Activated naive CD4-positive, alpha-beta T cell treated with anti-CD3 and anti-CD28 coated beads for 36 hours (primary cell): ENCODE data around the gene SERBP1. TPM values are rescaled to one million over a fixed set of nuclear protein-coding genes. Genes with fewer than 3 reads are reported as not detected.
"Not testable (repeated sequence)": the region's sequence is repeated elsewhere in the genome, so short reads cannot be mapped to it uniquely, and the experiment has no call there.

Source experiments
- CTCF ChIA-PET: fragments of 350-600 bp; sonication (Branson Sonifier 250); formaldehyde crosslinking; loops from one replicate; lab custom pipeline; 2021; ENCODE audit warnings: antibody characterized with exemption; lab: Charles Lee
- DNase-seq: peaks from one replicate; pipeline ENCODE4 v3.0.0-alpha.2; 2020
- H3K27ac Mint-ChIP-seq: one replicate; pipeline ENCODE4 v1.8.0; 2021; ENCODE audit warnings: mild to moderate bottlenecking, mixed read lengths
- H3K27me3 Mint-ChIP-seq: one replicate; pipeline ENCODE4 v1.8.0; 2021; ENCODE audit warnings: low read depth, mixed read lengths
- H3K36me3 Mint-ChIP-seq: one replicate; pipeline ENCODE4 v1.8.0; 2021; ENCODE audit warnings: low read depth, mixed read lengths
- H3K4me1 Mint-ChIP-seq: one replicate; pipeline ENCODE4 v1.8.0; 2021; ENCODE audit warnings: low read depth, mixed read lengths
- H3K4me3 Mint-ChIP-seq: one replicate; pipeline ENCODE4 v1.8.0; 2021; ENCODE audit warnings: mild to moderate bottlenecking, moderate library complexity, mixed read lengths
- H3K9me3 Mint-ChIP-seq: one replicate; pipeline ENCODE4 v1.8.0; 2021; ENCODE audit warnings: mixed read lengths
- intact Hi-C: fragments of 100-400 bp; cut with micrococcal nuclease; formaldehyde crosslinking; loops from one replicate; pipeline ENCODE4 v1.15.1; 2023
- total RNA-seq, 2 experiments: library from RNA; stranded (reverse); gene quantifications; one replicate each; pipeline ENCODE4 v1.2.3, GENCODE V29; 2021

Gene SERBP1
- total RNA-seq, 2 experiments from 2014 or later, result 527 to 537 TPM

GRCh38 chr1:67460676-67461500 is 30.7 kb upstream of the SERBP1 start:
- no peaks in the 10 kb centered on the region for H3K9me3 Mint-ChIP-seq
- no peak overlapping the region for H3K27ac Mint-ChIP-seq
- no peak overlapping the region for H3K4me3 Mint-ChIP-seq
- DNase-seq, result no peak
- no peaks in the 10 kb centered on the region for H3K36me3 Mint-ChIP-seq
- intact Hi-C loops, result no loop called here
- CTCF ChIA-PET, result interaction anchor here (1.6 kb wide), 1 partner anchor 33 kb away, joined by 3 read pairs; no protein-coding TSS in a partner anchor
- H3K4me1 Mint-ChIP-seq, result no peaks in the 10 kb centered on the region
- no peaks in the 10 kb centered on the region for H3K27me3 Mint-ChIP-seq

- H3K27ac Mint-ChIP-seq, result no peak overlapping the region
- CTCF ChIA-PET, result interaction anchor here (1.6 kb wide), 1 partner anchor 34 kb away, joined by 3 read pairs; no protein-coding TSS in a partner anchor
- DNase-seq, result no peak
- H3K4me1 Mint-ChIP-seq, result no peaks in the 10 kb centered on the region
- intact Hi-C loops, result no loop called here
- no peak overlapping the region for H3K4me3 Mint-ChIP-seq
- H3K27me3 Mint-ChIP-seq, result no peaks in the 10 kb centered on the region
- H3K36me3 Mint-ChIP-seq, result no peaks in the 10 kb centered on the region
- no peaks in the 10 kb centered on the region for H3K9me3 Mint-ChIP-seq
Measured at GRCh38 chr1:67459068-67459467, 28.9 kb upstream of the SERBP1 start.

- no peaks in the 10 kb centered on the region for H3K27me3 Mint-ChIP-seq
- H3K36me3 Mint-ChIP-seq, result no peaks in the 10 kb centered on the region
- CTCF ChIA-PET, result no interaction called here
- no peaks in the 10 kb centered on the region for H3K4me1 Mint-ChIP-seq
- H3K27ac Mint-ChIP-seq, result no peak overlapping the region
- H3K9me3 Mint-ChIP-seq, result no peaks in the 10 kb centered on the region
- no peak overlapping the region for H3K4me3 Mint-ChIP-seq
- no peak for DNase-seq
- intact Hi-C loops, result no loop called here
Measured at GRCh38 chr1:67458663-67459062, 28.5 kb upstream of the SERBP1 start.

- no peak for DNase-seq
- no peaks in the 10 kb centered on the region for H3K27me3 Mint-ChIP-seq
Measured at GRCh38 chr1:67457247-67457646, 27.0 kb upstream of the SERBP1 start.

DNA sequence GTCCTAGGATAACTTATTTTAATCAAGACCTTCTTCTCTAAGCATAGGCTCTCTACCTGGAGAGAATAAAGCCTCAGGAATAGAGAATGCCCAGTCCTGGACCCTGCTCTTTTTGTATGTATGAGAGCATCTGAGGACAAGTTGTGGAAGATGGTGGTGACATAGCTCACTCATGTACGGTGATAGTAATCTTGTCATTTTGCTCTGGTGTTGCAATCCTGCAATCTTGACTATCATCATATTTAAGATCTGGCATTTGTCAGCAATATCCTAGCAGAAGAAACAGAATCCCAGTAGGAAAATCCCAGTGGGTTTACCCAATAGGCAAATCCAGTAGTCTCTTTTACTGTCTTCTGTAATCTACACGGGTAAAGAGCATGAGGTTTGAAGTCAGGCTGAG is 21.6 kb upstream of the SERBP1 start:
- DNase-seq, result no peak
- peaks cover 9% of the 10 kb centered on the region for H3K4me1 Mint-ChIP-seq
- no peak overlapping the region for H3K4me3 Mint-ChIP-seq
- CTCF ChIA-PET, result no interaction called here
- H3K27ac Mint-ChIP-seq, result no peak overlapping the region
- intact Hi-C loops, result no loop called here
- no peaks in the 10 kb centered on the region for H3K27me3 Mint-ChIP-seq
- no peaks in the 10 kb centered on the region for H3K9me3 Mint-ChIP-seq
- H3K36me3 Mint-ChIP-seq, result no peaks in the 10 kb centered on the region

More at GRCh38 chr1:67457247-67457646, 27.0 kb upstream of the SERBP1 start:
- intact Hi-C loops, result no loop called here
- no peak overlapping the region for H3K27ac Mint-ChIP-seq
- peaks cover 9% of the 10 kb centered on the region for H3K4me1 Mint-ChIP-seq
- no peaks in the 10 kb centered on the region for H3K36me3 Mint-ChIP-seq
- CTCF ChIA-PET, result interaction anchor here (1.5 kb wide), 1 partner anchor 43 kb away, joined by 6 read pairs; no protein-coding TSS in a partner anchor
- no peak overlapping the region for H3K4me3 Mint-ChIP-seq
- H3K9me3 Mint-ChIP-seq, result no peaks in the 10 kb centered on the region

DNA sequence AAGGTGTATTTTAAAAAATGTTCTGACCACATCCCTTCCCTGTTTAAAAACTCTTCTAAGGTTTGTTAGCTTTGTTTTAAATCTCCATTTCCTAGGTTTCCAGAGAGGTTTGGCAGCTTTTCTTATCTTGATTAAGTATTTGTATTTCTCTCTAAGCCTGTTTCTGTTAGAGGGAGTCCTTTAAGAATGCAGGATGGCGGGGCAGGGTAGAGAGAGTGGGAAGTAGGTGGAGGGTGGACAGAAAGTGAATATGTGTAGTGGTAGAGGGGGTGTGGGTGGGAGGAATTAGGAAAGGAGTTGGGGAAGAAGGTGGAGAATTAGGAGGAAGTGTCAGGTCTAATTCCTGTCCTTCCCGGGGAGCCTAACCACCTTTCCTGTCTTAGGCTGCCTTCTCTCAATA is 21.2 kb upstream of the SERBP1 start:
- DNase-seq, result no peak
- intact Hi-C loops, result no loop called here
- Mint-ChIP-seq H3K4me1 (peaks cover 9% of the 10 kb centered on the region), H3K27me3 (no peaks in the 10 kb centered on the region), H3K9me3 (no peaks in the 10 kb centered on the region), H3K4me3 (no peak overlapping the region), H3K27ac (no peak overlapping the region), H3K36me3 (no peaks in the 10 kb centered on the region)
- CTCF ChIA-PET, result no interaction called here

DNA sequence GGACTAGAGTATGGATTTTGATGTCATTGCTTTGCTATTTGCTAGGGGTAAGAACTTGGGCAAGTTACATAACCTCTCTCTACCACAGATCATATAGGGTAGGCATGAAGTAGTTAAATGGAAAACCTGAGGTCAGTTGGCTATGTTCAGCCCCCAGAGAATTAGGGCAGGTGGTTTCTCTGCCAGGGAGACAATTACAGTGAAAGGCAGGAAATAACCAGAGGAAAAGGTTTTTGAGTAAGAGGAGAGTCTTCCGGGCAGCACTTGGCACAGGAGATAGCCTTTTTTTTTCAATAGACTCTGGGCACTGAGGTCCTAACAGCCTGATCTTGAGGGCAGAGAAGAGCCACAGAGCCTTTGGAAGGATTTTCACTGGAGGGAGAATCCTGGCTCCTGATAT is 16.7 kb upstream of the SERBP1 start:
- peaks cover 6% of the 10 kb centered on the region for H3K4me1 Mint-ChIP-seq
- intact Hi-C loops, result no loop called here
- no peak for DNase-seq
- H3K27ac Mint-ChIP-seq, result no peak overlapping the region
- H3K4me3 Mint-ChIP-seq, result no peak overlapping the region
- no peaks in the 10 kb centered on the region for H3K36me3 Mint-ChIP-seq
- CTCF ChIA-PET, result interaction anchor here (0.6 kb wide), 1 partner anchor 707 kb away, joined by 3 read pairs; no protein-coding TSS in a partner anchor
- H3K27me3 Mint-ChIP-seq, result no peaks in the 10 kb centered on the region
- no peaks in the 10 kb centered on the region for H3K9me3 Mint-ChIP-seq

DNA sequence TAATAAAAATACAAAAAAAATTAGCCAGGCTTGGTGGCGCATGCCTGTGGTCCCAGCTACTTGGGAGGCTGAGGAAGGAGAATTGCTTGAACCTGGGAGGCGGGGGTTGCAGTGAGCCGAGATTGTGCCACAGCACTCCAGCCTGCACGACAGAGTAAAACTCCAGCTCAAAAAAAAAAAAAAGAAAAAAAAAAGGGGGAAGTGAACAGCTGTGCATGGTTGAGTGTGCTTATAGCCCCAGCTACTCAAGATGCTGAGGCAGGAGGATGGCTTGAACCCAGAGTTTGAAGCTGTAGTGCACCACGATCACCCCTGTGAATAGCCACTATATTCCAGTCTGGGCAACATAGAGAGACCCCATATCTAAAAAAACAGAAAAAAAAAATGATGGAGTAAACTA is 15.8 kb upstream of the SERBP1 start:
- peaks cover 14% of the 10 kb centered on the region for H3K4me1 Mint-ChIP-seq
- DNase-seq, H3K4me3 Mint-ChIP-seq, H3K36me3 Mint-ChIP-seq, H3K9me3 Mint-ChIP-seq, intact Hi-C loops, H3K27me3 Mint-ChIP-seq, H3K27ac Mint-ChIP-seq: not testable (repeated sequence)
- CTCF ChIA-PET, result interaction anchor here (0.6 kb wide), 2 partner anchors 36 to 706 kb away, joined by 3 read pairs; no protein-coding TSS in a partner anchor

GRCh38 chr1:67441739-67442281 is 11.6 kb upstream of the SERBP1 start:
- peaks cover 19% of the 10 kb centered on the region for H3K4me1 Mint-ChIP-seq
- H3K27ac Mint-ChIP-seq, result peak overlapping the region; percentile 13
- CTCF ChIA-PET, result interaction anchor here (0.6 to 2.7 kb wide), 5 partner anchors 10 to 324 kb away, joined by 3 to 9 read pairs (median 4); no protein-coding TSS in a partner anchor
- H3K9me3 Mint-ChIP-seq, result no peaks in the 10 kb centered on the region
- no peaks in the 10 kb centered on the region for H3K36me3 Mint-ChIP-seq
- H3K27me3 Mint-ChIP-seq, result no peaks in the 10 kb centered on the region
- intact Hi-C loops, result no loop called here
- no peak for DNase-seq
- H3K4me3 Mint-ChIP-seq, result no peak overlapping the region

DNA sequence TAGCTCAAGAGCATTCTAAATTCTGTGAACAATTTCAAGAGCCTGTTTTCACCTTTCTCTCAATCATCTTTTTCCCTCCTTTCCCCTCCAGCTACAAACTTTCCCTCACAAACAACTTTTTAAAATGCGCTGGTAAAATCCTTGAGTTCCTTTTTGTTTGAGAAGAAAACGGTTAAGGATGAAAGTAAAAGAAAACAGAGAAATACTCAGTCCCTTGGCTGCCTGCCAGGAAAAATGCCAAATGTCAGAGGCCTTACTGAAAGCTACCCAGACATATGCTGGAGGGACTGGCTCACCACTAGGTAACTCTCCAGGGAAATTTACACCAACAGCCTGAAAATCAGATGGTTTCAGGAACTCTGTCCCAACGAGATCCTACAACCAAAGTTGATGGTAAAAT is 11.0 kb upstream of the SERBP1 start:
- peak overlapping the region; percentile 73 for H3K27ac Mint-ChIP-seq
- H3K27me3 Mint-ChIP-seq, result no peaks in the 10 kb centered on the region
- H3K9me3 Mint-ChIP-seq, result no peaks in the 10 kb centered on the region
- CTCF ChIA-PET, result interaction anchor here (0.6 to 2.7 kb wide), 4 partner anchors 9 to 325 kb away, joined by 3 to 9 read pairs (median 6); no protein-coding TSS in a partner anchor
- H3K36me3 Mint-ChIP-seq, result no peaks in the 10 kb centered on the region
- H3K4me3 Mint-ChIP-seq, result no peak overlapping the region
- peak; percentile 77 for DNase-seq
- H3K4me1 Mint-ChIP-seq, result peaks cover 19% of the 10 kb centered on the region
- intact Hi-C loops, result no loop called here

GRCh38 chr1:67440339-67440738 is 10.1 kb upstream of the SERBP1 start:
- no peak for DNase-seq
- no peaks in the 10 kb centered on the region for H3K27me3 Mint-ChIP-seq
- H3K4me3 Mint-ChIP-seq, result no peak overlapping the region
- H3K4me1 Mint-ChIP-seq, result peaks cover 19% of the 10 kb centered on the region
- intact Hi-C loops, result no loop called here
- CTCF ChIA-PET, result interaction anchor here (2.7 kb wide), 1 partner anchor 60 kb away, joined by 9 read pairs; no protein-coding TSS in a partner anchor
- no peaks in the 10 kb centered on the region for H3K9me3 Mint-ChIP-seq
- H3K36me3 Mint-ChIP-seq, result no peaks in the 10 kb centered on the region
- no peak overlapping the region for H3K27ac Mint-ChIP-seq

GRCh38 chr1:67439277-67440029 is 9.3 kb upstream of the SERBP1 start:
- no peak overlapping the region for H3K27ac Mint-ChIP-seq
- no peaks in the 10 kb centered on the region for H3K36me3 Mint-ChIP-seq
- CTCF ChIA-PET, result interaction anchor here (0.5 kb wide), 1 partner anchor 23 kb away, joined by 3 read pairs; no protein-coding TSS in a partner anchor
- H3K27me3 Mint-ChIP-seq, result no peaks in the 10 kb centered on the region
- no peak for DNase-seq
- no peaks in the 10 kb centered on the region for H3K9me3 Mint-ChIP-seq
- H3K4me1 Mint-ChIP-seq, result peaks cover 26% of the 10 kb centered on the region
- intact Hi-C loops, result loop anchor here (10.0 kb wide), 1 partner anchor 1065 kb away; no protein-coding TSS in a partner anchor
- H3K4me3 Mint-ChIP-seq, result no peak overlapping the region
